GM19468 (cell line): ENCODE measurements around the gene PARD3.
"Not testable (repeated sequence)": the region's sequence is repeated elsewhere in the genome, so short reads cannot be mapped to it uniquely, and the experiment has no call there.

Experiments used
- ATAC-seq: cut with Tn5 transposase; IDR thresholded peaks from one replicate; pipeline ENCODE4 v1.9.1; 2021; ENCODE audit warnings: mild to moderate bottlenecking, moderate library complexity, moderate number of reproducible peaks; ENCODE audit not compliant: unreplicated experiment; ENCODE audit errors: extremely low read depth

Gene PARD3

DNA sequence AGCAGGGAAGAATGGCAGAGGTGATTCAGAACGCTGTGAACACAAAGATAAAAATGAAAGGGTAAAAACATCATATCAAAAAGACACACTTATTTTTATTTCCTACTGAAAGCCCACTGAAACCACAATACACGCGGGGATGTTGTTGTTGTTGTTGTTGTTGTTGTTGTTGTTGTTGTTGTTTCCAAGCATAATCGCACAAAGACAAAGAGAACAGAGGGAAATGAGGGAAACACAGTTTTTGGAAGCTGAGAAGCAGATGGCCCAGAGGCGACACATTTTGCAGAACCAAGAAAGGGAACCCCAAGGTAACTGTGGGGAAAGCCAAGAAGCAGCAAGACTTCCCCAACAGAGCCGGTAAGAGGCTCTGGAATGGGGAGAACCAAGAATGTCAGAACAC, 113.9 kb downstream of the PARD3 start:
- ATAC-seq: no peak

DNA sequence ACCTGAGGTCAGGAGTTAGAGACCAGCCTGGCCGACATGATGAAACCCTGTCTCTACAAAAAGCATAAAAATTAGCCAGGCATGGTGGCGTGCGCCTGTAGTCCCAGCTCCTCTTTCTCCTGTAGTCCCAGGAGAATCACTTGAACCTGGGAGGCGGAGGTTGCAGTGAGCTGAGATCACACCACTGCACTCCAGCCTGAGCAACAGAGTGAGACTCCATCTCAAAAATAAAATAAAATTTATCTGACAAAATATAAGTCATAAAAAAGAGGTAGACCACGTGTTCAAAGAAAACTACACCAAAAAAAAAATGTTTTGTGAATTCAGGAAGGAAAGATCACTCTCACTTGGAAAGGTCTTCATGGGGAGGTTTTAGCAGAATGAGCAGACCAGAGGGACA, 114.3 kb downstream of the PARD3 start:
- ATAC-seq: not testable (repeated sequence)

DNA sequence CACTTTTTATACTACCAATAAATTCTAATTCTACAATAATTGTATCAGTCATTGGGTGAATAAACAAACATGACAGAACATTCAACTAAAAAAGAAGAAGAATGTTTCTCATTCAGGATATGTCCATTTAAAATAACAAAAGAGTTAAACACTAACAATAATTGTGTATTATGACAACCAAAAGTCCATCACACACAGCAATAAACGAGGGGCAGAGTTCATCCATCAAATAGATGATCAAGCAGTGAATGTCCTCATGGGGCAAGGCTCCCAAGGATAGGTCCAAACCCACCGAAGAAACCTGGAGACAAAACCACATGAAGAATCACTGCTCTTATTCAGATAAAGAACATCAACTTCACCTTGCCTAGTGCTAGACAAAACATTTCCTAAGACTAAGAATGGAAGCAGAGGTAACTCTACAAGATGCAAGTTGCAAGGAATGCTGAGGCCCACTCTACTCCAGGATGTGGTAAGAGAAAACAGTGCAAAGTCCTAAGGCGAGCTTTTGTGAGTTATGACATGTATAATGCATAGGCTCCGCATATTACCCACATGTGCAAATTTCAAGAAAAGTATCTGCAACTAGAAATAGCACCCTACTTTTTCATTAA, 115.1 kb downstream of the PARD3 start:
- no peak for ATAC-seq

DNA sequence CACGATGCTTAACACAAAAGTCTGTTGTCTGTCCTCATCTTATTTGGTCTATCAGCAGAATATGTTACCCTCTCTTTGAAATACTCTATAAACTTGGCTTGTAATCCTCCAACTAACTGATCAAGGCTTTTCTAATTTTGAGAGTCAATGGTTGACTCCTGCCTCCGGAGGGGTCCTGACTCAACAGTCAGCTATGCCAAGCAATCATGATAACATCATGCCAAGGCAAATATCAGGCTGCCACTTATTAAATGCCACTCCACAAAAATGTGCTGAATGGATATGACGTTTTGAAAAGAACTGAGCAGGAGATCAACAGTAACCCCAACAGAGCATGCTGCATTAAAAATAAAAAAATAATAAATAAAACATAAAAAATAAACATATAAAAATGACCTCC, 116.1 kb downstream of the PARD3 start:
- ATAC-seq: no peak

DNA sequence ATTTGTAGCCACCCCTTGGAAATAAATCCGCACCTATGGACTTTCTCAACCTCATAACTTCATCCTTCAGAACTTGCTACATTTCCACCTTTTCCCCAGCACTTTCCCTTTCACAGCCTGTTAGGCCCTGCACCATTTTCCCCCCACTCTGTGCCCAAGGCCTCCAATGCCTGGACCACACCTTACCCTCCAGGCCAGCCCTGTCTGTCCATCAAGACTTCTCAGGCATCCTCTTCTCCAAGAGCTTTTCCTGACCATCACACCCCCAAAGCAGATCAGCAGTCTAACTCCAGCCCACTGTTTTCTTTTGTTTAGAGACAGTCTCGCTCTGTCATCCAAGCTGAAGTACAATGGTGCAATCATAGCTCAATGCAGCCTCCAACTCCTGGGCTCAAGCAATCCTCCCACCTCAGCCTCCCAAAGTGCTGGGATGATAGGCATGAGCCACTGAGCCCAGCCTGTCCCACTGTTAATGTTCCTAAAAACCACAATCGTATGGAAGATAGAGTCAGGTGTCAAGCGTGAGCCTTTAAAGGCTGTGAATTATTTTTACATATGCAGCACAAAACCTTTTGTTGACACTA, 116.8 kb downstream of the PARD3 start:
- ATAC-seq: no peak

DNA sequence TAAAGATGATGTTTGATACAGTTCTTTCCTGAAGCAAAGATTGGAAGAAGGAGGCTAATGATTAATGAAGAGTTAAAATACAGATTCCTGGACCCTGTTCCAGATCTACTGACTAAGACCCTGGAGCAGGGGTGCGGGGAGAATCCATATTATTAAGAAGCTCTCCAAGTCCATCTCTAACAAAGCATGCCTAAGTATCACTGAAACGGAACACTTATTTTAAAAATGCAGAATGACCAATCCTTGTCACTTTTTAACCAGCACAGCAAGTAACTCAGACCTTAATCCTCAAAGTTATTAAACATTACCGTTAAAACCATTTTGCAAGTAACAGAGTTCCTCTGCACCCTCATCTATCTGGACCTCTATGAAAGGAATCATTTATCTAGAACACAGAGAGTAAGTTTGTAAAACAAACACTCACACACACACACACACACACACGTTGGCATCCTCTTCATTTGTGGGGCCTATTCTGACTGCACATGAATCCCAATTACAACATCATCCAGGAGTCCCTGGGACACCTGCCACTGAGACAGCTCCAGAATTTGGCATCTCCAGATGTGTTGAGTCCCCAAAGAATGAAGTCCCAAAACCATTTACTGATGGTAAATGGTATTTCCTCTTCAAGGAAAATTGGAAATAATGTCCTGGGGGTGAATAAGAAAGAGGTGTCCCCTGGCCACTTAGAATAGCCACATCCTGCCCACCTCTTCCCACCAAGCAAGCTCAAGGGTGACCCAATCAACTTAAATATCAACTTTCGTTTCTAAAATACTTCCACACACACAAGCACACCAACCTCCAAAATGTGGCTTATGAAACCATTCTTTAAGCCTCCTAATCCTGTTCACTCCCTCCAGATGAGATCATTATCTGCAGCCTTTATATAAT, 117.5 kb downstream of the PARD3 start:
- ATAC-seq: no peak

DNA sequence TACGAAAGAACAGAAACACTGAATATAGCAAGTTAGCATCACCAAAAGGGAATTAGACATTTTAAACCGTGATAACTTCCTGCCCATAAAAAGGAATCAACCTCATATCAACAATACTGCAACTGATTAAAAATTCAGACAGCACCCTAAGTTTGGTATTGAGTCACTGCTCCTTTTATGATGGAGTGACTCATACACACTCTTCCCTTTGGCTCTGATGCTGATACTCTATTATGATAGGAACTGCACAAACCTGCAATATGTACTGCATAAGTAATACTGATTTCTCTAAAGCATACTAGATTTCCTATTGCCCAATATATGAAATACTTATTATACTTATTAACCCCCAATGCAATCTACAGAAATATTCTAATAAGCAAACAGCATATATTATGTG, 118.7 kb downstream of the PARD3 start:
- no peak for ATAC-seq

DNA sequence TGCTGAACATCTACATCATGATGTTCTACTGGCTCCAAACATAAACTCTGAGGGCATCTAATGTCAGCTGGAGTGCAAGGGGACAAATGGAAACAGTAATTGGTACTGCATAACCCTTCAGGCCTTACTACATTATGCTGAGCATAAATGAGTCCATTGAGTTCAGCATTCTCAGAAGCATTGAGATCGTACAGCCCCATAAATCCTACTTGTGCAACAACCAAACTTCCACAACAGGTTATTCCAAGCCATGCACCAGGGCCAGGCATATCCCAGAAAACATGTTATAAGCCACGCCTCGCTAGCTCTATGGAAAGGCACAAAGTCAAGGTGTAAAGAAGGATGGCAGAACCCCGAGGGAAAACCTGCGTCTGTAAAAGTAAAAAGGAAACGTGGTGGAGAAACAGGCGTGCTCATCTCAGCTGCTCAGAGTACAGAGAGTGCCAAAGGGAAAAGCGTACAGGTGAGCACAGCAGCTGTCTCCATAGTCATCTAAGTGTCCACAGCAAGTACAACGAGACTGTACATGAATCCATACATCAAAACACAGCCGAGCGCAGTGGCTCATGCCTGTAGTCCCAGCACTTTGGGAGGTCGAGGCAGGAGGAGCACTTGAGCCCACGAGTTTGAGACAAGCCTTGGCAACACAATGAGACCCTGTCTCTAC, 124.6 kb downstream of the PARD3 start:
- ATAC-seq: no peak

DNA sequence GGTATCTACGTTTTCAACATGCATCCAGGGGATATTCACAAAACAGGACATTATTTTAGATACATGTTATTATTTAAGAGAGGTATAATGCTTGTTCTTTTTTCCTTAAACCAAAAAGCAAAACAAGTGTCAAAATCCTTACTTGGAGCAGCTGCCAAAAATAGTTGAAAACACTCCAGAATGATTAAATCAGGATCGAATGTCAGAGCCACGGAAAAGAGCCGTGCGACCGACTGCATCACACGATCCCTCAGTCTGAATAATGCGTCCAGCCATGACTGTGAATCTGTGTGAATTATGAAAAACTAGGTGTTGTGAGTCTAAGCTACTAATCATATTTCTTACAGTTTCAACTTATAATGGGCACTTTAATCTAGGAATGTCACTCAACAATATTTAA, 126.0 kb downstream of the PARD3 start:
- ATAC-seq: no peak

DNA sequence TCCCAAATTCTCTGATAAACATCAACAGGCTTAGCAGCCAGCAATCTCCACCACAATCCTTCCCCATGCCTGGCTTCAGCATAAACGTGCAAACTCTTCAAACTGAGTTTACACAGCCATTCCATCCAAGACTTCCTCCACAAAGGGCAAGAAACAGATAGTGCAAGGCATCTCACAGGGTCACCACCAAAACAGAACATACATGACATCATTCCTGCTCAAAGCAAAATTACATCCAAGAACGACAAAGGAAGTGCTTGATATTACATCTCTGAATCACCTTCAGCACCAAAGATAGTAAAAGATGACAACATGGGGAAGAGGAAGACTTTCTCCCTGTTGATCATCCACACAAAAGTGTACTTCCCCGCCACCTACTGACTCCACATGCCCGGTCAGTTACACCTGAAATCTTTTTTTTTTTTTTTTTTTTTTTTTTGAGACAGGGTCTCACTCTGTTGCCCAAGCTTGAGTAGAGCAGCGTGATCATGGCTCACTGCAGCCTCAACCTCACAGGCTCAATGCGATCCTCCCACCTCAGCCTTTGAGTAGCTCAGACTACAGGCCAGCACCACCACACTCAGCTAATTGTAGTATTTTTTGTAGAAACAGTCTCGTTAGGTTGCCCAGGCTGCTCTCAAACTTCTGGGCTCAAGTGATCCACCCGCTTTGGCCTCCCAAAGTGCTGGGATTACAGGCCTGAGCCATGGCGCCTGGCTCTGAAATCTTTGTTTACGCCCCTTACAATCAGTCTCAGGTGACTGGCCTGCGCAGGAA, 127.5 kb downstream of the PARD3 start:
- no peak for ATAC-seq

DNA sequence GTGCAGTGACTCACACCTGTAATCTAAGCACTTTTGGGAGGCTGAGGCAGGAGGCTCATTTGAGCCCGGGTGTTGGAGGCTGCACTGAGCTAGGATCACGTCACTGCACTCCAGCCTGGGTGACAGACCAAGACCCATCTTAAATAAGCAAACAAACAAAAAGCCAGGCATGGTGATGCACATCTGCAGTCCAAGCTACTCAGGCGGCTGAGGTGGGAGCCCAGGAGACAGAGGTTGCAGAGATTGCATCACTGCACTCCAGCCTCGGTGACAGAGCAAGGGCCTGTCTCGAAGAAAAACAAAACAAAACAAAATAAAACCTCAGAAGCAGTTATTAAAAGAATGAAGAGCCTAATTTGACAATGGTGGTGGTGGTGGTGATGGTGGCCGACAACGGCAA, 132.5 kb downstream of the PARD3 start:
- no peak for ATAC-seq

DNA sequence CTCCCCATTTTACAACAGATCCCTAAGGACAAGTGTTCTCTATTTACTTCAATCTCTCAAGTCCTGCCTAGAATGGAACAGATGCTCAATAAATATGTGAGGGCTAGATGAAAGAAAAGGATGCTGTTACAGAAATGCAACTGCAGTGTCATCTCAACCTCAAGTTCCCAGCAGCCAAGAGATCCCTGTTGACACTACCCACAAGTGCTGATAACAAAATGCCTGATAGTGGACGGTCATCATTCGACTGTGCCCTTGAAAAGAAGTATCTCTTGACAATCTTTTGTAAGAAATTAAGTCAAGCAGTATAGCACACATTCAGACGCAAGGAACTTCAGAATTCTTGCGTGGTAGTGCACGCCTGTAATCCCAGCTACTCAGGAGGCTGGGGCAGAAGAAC, 133.2 kb downstream of the PARD3 start:
- no peak for ATAC-seq

DNA sequence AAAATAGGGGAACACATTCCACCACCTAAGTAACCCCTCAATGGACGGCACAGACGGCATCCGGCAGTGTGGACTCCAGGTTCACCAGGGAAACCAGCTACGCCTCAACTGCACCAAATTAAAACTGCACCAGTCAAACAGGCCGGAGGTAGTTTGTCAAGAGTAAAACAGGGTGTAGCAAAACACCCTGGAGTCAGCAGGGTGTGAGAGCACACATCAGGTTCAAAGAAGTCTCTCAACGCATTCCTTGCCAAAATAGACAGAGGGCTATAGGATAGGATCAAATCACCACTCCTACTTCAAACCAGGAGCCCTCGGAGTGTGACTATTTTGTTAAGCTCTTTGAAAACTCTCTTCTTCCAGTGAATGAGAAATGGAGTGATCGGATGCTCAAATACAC, 135.9 kb downstream of the PARD3 start:
- no peak for ATAC-seq

DNA sequence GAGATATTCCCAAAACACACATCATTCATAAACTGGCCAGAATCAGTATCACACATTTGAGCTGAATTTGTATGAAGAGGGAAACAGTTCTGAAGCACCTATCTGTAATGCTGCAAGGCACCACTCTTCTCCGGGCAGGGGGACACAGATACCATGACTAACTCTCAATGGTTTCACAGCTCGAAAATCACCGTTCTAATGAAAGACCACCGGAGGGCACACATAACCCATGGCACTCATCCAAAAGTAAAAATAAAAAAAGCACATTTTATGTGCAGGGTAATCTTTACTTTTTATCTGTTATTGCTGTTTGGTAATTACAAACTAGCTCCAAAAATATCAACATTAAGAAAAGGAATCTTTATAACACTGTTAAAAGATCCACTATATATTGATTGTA, 137.5 kb downstream of the PARD3 start:
- ATAC-seq: no peak

DNA sequence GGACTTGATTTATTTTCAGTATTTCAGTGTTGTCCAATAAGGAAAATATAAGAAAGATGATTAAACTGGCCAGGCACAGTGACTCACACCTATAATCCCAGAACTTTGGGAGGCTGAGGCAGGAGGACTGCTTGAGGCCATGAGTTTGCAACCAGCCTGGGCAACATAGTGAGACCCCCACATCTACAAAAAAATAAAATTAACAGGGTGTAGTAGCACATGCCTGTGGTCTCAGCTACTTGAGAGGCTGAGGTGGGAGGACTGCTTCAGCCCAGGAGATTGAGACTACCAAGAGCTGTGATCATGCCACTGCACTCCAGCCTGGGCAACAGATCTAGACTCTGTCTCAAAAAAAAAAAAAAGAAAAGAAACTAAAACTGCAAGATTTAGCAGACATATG, 138.0 kb downstream of the PARD3 start:
- no peak for ATAC-seq

DNA sequence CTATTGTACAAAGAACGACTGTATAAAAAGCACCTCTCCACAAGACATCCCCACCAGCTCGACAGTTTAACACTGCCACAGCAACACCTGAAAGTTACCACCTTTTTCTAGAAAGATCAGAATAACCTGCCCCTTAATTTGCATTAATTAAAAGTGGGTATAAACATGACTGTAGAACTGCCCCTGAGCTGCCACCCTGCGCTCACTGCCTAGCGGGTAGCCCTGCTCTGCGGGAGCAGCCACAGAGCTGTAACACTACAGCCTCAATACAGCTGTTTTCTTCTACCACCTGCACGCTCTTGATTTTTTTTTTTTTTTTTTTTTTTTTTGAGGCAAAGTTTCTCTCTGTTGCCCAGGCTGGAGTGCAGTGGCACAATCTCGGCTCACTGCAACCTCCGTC, 140.9 kb downstream of the PARD3 start:
- ATAC-seq: no peak

DNA sequence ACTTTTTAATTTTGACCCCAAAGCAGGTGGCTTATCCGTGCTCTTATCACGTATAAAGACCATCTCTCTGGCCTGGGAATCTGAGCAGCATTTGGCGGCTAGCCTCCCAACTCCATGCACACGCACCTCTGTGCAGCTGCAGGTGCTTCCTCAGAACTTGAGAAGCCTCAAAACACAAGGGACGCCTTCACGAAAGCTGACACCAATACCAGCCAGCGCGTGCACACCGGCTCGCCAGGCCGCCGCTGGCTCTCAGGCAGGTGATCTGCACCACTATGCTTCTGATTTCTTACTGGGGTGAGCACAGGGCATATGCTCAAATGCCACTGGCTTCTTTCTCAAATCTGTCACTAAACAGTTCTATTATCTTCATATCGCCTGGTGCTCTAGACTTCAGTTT, 145.0 kb downstream of the PARD3 start:
- no peak for ATAC-seq

DNA sequence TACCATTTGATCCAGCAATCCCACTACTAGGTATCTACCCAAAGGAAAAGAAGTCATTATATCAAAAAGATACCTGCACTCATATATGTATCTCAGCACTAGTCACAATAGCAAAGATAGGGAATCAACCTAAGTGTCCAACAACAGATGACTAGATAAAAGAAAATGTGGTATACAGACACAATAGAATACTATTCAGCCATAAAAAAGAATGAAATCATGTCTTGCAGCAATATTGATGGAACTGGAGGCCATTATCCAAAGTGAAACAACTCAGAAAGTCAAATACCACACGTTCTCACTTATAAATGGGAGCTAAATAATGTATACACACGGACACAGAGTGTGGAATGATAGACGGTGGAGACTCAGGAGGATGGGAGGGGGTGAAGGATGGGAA, 146.0 kb downstream of the PARD3 start:
- no peak for ATAC-seq

DNA sequence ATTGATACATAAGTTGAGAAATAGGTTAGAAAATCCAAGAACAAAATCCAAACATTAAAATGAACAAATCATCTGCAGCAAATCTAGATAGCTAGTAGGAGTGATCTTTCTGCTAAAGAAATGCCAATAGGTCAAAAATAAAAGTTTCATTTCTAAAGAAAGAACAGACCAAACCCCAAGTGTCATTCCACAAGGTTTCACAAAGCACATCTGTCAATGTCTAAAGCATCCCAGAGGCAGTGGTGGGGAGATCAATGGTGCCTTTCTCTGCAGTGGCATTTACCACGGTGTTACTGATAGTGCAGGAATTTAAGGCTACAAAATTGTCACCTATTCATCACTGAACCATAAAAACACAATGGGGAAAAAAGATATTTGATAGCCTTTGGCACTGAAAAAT, 147.9 kb downstream of the PARD3 start:
- no peak for ATAC-seq

DNA sequence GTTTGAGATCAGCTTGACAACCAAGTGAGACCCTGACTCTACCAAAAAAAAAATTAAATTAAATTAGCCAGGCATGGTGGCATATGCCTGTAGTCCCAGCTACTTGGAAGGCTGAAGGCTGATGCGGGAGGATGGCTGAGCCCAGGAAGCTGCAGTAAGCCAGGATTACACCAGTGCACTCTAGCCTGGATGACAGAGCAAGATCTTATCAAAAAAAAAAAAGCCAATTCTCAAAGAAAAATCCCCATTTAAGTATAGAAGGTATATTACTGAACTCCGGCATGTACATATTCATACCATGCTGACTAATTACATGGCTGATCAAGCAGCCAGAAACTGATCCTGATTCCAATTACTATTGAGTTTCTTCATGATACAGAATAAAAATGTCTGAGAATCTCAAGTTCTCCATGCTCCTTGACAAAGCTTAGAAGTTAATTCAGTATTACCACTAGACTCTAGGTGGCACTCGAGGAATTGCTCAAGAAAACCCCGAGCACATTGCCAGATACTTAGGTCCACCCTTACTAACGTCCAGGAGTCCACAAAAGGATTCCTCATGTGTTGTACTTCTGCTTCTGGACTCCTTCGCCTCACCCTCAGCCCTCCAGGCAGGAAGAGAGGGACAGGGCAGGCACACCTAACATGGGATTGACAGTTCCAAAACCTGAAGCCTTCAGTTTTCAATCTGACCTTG, 148.9 kb downstream of the PARD3 start:
- no peak for ATAC-seq
